NT2/D1 (cell line): Measurements from ENCODE around the gene LRFN2.

Source experiments
- YY1 ChIP-seq: IDR thresholded peaks from 2 replicates; pipeline ENCODE4 v1.6.1; 2011; ENCODE audit not compliant: insufficient read length, insufficient read depth
- ZNF274 ChIP-seq: IDR thresholded peaks from 2 replicates; pipeline ENCODE4 v1.6.1; 2011; ENCODE audit warnings: mild to moderate bottlenecking, low read depth, low read length

DNA sequence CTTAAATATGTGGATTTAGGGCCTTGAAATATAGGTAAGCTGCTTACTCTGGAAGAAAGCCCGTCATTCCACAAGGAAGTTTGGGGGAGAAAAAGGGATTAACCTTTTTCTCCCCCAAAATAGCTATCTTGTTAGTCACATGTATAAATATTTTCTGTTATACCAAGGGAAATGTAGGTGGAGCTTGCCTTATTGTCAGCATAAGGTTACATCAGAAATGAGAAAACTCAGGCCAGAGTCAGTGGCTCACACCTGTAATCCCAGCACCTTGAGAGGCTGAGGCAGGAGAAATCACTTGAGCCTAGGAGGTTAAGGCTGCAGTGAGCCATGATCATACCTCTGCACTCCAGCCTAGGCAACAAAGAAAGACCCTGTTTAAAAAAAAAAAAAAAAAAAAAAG, 129.9 kb downstream of the LRFN2 start:
- TF ChIP-seq ZNF274 (no peak), YY1 (no peak)
